K562 (cell line): ENCODE data around the gene MAP1A. TPM values are rescaled to one million over a fixed set of nuclear protein-coding genes. Genes with fewer than 3 reads are reported as not detected.

Experiments used
- ATF3 ChIP-seq, 2 experiments: fragments of 450-650 bp in 1 of 2; sonication (generic) in 1 of 2; formaldehyde crosslinking in 1 of 2; IDR thresholded peaks in 1 of 2; conservative IDR thresholded peaks in 1 of 2; 2 replicates each; pipeline versions ENCODE4 v1.6.1 to v1.8.1; 2016 to 2023; ENCODE audit warnings: mild to moderate bottlenecking in 2 of 2, moderate library complexity in 2 of 2, inconsistent platforms in 1 of 2, missing genetic modification reagents in 1 of 2
- CBFA2T3 ChIP-seq: fragments of 450-650 bp; IDR thresholded peaks from 2 replicates; pipeline ENCODE4 v1.6.1; 2017
- MTA1 ChIP-seq: fragments of 450-650 bp; IDR thresholded peaks from 2 replicates; pipeline ENCODE4 v1.6.1; 2017; ENCODE audit warnings: borderline replicate concordance
- NFIC ChIP-seq: fragments of 450-650 bp; IDR thresholded peaks from 2 replicates; pipeline ENCODE4 v1.6.1; 2017; ENCODE audit warnings: mild to moderate bottlenecking, inconsistent platforms
- SIX5 ChIP-seq, 2 experiments: IDR thresholded peaks; 2 replicates each; pipeline ENCODE4 v1.6.1; 2011; ENCODE audit warnings: low read length in 2 of 2, borderline replicate concordance in 1 of 2, low read depth in 1 of 2, mild to moderate bottlenecking in 1 of 2, moderate library complexity in 1 of 2; ENCODE audit not compliant: insufficient read depth in 1 of 2
- ZBTB11 ChIP-seq, 3 experiments: fragments of 200-800 bp in 1 of 3; fragments of 250-450 bp in 1 of 3; fragments of 450-650 bp in 1 of 3; sonication (Bioruptor Pico) in 1 of 3; sonication (Bioruptor generic) in 1 of 3; formaldehyde crosslinking in 1 of 3; IDR thresholded peaks; 2 replicates each; pipeline versions ENCODE4 v1.6.1 to v1.8.0; 2016 to 2022; ENCODE audit warnings: mild to moderate bottlenecking in 2 of 3, missing genetic modification characterization in 2 of 3, missing compliant biosample characterization in 1 of 3, moderate library complexity in 1 of 3
- ZNF318 ChIP-seq, 2 experiments: fragments of 450-650 bp; IDR thresholded peaks; 2 replicates each; pipeline ENCODE4 v1.6.1; 2016; ENCODE audit warnings: mild to moderate bottlenecking in 2 of 2, borderline replicate concordance in 1 of 2, low read depth in 1 of 2, moderate library complexity in 1 of 2
- polyA plus RNA-seq, 8 experiments: library from polyadenylated mRNA; depleted of rRNA in 4 of 8; stranded (reverse) in 5 of 8; unstranded in 3 of 8; fragments of >200 nt; fragmentation: Nextera tagmentation in 2 of 8; fragmentation: Illumina TruSeq in 1 of 8; extraction: Ambion mirVana in 2 of 8; extraction: Trizol in 1 of 8; gene quantifications; 2 replicates each; pipeline versions ENCODE4 v1.2.1 to v1.2.3, GENCODE V29; 2011 to 2014; ENCODE audit warnings: inconsistent platforms in 1 of 8, missing spikeins in 1 of 8
- total RNA-seq, 7 experiments: library from RNA; depleted of rRNA in 6 of 7; stranded (reverse); fragments of >200 nt in 6 of 7; fragmentation: Illumina TruSeq in 2 of 7; extraction: Trizol in 2 of 7; gene quantifications; 2 replicates each; pipeline versions ENCODE4 v1.2.1 to v1.2.3, GENCODE V29; 2011 to 2021; ENCODE audit warnings: low replicate concordance in 1 of 7
- TF ChIP-seq, protein P1 (sequence below): fragments of 250-450 bp; sonication (Bioruptor Pico); IDR thresholded peaks from 2 replicates; pipeline ENCODE4 v1.9.0; 2021; ENCODE audit warnings: mild to moderate bottlenecking, inconsistent platforms

MAP1A gene
- total and polyA plus RNA-seq, 9 of the 15 experiments (the other 6 are each of a cell fraction or from before 2014, with no cell fraction given), result 2.0 to 20.3 (median 7.3) TPM

DNA sequence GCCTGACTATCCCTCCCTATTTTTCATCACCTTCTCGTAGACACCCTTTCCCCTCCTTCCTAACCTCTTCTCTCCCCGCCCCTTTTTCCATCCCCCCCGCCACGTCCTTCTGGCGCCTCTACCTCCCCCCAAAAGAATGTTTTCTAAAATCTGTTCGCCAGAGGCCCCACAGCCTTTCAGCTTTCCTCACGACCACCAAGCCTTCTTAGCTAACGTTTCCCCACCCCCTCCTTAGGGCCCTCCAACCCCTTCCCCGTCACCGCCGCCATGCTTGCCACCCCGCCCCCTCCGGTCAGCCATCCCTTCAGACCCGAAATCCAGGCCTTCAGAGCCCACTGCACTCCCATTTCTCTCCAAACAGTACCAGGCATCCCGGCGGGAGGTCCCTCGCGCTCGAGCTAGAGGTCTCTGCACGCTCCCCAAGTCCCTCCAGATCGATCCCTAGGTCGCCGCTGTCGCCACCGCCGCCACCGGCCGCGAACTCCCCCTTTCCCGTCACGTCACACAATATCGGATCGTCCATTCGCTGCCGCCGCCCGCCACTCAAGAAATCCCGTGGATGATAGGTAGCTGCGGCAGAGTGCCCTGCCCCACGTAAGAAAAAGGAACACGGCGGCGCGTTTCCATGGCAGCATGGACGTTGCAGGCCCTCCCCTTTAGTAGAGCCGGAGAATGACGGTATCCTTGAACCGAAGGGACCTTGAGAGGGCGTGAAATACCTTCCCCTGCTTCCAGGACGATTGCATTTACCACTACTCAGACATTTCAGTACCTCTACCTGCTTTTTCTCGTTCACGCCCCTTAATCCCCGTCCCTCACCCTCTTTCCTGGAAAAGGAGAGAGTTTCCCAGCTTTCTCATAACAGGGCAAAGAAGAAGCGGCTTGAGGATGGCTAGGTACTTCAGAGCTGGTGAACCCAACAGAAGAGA, 24.5 kb upstream of the MAP1A start, which contains the start of gene TP53BP1 (continued):
- TF ChIP-seq ATF3 (IDR thresholded peaks at IDR 0.05) (peak; percentile 39; the same call in 1 of the 2 replicates), ATF3 (CRISPR knock-in tag; conservative IDR thresholded peaks at IDR 0.05) (0 out of 2 replicates have a peak, but pooled peaks have one; percentile 51), ZNF318 (IDR thresholded peaks at IDR 0.05; ENCODE audit: borderline replicate concordance in 1 of 2, low read depth in 1 of 2) (no peak), SIX5 (IDR thresholded peaks at IDR 0.05; ENCODE audit: borderline replicate concordance in 1 of 2, insufficient read depth in 1 of 2, low read depth in 1 of 2, low read length in 2 of 2) (no peak), CBFA2T3 (no peak), ZBTB11 (CRISPR knock-in tag; IDR thresholded peaks at IDR 0.05) (peak in 1 of 3 experiments; percentile 69; a peak in 1 of 6 replicates), NFIC (no peak), MTA1 (0 out of 2 replicates have a peak, but pooled peaks have one; percentile 12)
- TF ChIP-seq, protein P1, sequence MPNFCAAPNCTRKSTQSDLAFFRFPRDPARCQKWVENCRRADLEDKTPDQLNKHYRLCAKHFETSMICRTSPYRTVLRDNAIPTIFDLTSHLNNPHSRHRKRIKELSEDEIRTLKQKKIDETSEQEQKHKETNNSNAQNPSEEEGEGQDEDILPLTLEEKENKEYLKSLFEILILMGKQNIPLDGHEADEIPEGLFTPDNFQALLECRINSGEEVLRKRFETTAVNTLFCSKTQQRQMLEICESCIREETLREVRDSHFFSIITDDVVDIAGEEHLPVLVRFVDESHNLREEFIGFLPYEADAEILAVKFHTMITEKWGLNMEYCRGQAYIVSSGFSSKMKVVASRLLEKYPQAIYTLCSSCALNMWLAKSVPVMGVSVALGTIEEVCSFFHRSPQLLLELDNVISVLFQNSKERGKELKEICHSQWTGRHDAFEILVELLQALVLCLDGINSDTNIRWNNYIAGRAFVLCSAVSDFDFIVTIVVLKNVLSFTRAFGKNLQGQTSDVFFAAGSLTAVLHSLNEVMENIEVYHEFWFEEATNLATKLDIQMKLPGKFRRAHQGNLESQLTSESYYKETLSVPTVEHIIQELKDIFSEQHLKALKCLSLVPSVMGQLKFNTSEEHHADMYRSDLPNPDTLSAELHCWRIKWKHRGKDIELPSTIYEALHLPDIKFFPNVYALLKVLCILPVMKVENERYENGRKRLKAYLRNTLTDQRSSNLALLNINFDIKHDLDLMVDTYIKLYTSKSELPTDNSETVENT, result no peak
